HG02973 (cell line): Measurements from ENCODE around the gene CDPF1.

ENCODE experiments used
- ATAC-seq: cut with Tn5 transposase; IDR thresholded peaks from one replicate; pipeline ENCODE4 v1.9.1; 2021; ENCODE audit warnings: moderate library complexity; ENCODE audit not compliant: unreplicated experiment

The CDPF1 gene

DNA sequence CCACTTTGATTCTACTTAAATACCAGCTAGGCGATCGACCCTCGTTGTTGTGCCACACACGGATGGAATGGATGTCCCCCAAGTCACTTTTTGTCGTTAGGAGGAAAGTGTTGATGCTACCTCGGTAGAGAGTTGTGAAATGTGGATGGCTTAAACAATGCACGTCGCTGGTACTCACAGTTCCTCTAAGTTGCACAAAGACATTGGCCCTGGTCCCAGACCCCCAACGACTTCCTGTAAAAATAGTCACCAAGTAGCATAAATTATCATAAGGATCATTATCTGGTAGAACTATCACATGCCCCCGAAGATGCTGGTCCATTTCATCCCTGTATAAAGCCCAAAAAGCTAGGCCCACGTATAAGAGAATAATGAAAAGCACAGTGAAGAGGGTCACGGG, 9.3 kb upstream of the CDPF1 start:
- no peak for ATAC-seq

- no peak for ATAC-seq
Measured at GRCh38 chr22:46256358-46256958, 6.4 kb upstream of the CDPF1 start.

DNA sequence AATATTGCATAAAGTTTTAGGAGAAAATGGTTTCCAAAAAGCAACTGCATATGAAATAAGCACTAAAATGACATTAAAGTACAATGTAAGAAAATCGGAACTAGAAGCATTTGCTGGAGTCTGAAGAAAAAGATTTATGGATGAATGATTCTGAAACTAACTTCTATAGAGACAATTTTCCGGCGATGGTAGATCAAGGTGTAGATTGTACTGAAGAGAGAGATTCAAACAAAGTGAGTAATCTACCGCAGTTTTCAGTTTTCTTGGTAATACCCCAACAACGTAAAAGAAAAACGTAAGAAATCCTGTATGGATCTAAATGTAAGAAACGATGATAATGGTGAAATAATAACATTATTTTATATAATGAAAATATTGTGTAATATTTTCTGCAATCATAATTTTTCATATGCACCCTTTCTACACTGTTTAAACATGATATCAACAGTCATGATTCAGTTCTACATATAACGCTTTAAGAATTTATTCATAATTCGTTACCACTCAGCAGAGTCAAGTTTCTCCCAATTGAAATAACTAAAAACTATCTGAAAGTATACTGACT, 1.8 kb upstream of the CDPF1 start:
- ATAC-seq = no peak

GRCh38 chr22:46251266-46251665, 1.2 kb upstream of the CDPF1 start:
- no peak for ATAC-seq

GRCh38 chr22:46250783-46251125, 661 bp upstream of the CDPF1 start:
- ATAC-seq = peak; percentile 15

DNA sequence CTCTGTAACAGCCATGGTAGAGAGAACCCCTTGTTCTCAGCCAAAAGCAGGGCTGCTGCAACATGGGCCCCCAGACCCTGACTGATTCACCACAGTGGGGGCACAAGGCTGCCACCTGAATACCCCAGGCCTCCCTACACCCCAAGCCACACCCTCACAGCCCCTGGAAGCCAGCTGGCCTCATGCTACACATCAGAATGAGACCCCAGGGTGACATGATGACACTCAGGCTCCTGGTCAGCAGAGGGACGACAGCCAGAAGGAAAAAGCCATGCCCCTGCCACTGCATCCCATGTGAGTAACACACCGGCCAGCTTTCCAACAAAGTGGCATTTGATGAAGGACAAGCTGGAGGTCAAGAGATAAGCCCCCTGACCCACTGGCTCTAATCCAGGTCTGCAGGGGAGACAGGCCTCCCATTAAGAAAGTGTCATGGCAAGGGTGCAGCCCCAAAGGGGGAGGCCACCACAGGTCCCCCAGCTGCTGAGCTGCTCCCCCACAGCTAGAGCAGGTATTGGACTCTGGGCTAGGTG, 2.6 kb downstream of the CDPF1 start:
- no peak for ATAC-seq

- ATAC-seq = no peak
Measured at GRCh38 chr22:46246178-46246577, 3.9 kb downstream of the CDPF1 start.

DNA sequence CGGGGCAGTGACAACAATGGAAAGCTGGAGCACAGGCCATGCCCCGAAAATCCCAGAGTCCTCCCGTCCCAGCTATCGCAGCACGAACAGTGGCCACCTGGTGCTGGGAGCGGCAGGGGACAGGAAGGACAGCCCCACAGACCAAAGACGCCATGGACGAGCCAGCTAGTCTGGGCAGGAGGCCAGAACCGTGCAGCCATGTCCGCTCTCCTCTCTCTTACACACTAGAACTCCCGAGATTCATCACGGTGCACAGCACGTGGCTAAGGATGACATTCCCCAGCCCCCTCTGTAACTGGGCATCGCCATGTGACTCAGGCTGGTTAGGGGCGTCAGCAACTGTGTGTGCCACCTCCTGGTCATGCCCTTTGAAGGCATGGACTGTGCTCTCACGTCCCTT, 4.6 kb downstream of the CDPF1 start:
- no peak for ATAC-seq

DNA sequence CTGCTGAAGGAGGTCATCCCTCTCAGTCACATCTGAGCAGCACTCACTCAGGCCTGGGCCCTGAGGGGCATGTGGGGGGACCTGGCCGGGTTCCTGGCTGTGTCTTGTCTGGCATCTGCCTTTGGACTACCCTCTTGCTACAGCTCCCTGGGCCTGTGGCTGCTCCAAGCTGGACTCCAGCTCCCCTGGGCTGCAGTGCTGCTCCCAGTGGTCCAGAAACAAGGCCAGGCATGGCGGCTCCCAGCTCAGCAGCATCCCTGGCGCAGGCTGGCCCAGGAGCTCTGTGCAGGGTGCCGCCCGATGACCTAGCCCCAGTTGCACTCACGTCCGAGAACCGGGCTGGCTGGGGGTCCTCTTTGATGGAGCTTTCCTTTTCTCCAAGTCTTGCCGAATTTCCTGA, 5.3 kb downstream of the CDPF1 start:
- ATAC-seq = no peak

DNA sequence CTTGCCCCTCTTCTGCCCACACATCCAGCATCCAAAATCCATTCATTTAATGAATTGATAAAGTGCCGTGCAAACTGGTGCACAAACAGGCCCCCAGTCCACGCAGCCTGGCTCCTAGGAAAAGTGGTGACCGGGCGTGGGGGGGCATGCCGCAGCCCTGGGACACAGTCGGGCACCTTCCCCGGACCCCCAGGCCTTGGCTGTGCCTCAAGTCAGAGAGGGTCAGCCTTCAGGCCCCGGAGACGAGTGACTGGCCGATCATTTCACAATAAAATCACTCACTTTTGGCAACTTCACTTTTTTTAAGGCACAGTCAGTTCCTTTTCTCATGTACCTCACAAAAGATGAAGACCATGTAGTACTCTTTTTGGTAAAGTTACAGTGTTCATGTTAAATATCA, 8.0 kb downstream of the CDPF1 start:
- ATAC-seq = no peak

GRCh38 chr22:46241396-46242007, 8.6 kb downstream of the CDPF1 start:
- no peak for ATAC-seq

DNA sequence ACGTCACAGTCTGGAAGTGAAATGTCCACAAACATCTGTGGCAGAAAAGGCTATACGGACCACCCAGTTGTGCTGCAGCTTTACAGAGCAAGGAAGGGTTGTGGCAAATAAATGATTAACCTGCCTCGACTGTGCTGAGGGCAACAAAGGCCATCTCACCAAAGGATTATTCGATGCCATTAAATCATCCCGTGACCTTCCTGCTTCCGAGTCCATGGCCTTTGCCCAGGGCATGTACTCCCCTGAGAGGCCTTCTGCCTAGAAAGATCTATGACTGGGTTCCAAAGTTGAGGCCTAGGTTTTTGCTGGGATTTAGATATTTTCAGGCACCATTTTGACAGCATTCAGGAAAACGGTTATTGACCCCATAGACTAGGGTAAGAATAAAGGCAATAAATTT, 9.2 kb downstream of the CDPF1 start:
- ATAC-seq = no peak

DNA sequence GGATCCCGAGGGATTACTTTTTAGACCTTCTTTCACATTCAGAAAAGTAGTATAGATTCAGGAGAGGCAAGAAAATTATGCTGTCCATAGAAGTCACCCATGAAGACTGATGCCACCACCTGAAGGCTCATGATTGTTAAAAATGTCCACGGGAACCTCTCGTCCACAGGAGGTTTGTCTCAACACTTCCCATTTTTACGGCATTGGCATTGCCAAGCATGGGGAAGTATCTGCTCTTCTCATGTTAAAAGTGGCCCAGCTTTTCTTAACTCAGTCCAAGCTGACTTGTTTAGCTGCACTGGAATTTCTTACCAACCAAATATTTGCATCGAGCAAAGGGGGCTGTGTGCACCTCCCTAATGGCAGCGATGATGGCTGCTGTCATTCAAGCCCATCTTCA, 9.6 kb downstream of the CDPF1 start:
- ATAC-seq = no peak

GRCh38 chr22:46240073-46240472, 10.0 kb downstream of the CDPF1 start:
- ATAC-seq = no peak

- ATAC-seq = no peak
Measured at GRCh38 chr22:46239261-46240048, 10.6 kb downstream of the CDPF1 start.

GRCh38 chr22:46238541-46238940, 11.6 kb downstream of the CDPF1 start:
- no peak for ATAC-seq

GRCh38 chr22:46237453-46238124, 12.5 kb downstream of the CDPF1 start:
- no peak for ATAC-seq

DNA sequence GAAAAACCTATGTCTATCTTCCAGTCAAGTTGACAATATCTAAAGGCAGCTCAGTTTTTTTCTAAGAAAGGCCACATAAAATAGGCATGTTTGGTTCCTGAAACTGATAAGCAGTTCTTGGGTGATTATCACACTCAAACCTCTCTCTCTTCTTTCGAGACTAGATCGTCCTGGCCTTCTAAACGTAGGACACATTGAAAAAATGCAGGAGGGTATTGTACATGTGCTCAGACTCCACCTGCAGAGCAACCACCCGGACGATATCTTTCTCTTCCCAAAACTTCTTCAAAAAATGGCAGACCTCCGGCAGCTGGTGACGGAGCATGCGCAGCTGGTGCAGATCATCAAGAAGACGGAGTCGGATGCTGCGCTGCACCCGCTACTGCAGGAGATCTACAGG, 15.1 kb downstream of the CDPF1 start:
- no peak for ATAC-seq

DNA sequence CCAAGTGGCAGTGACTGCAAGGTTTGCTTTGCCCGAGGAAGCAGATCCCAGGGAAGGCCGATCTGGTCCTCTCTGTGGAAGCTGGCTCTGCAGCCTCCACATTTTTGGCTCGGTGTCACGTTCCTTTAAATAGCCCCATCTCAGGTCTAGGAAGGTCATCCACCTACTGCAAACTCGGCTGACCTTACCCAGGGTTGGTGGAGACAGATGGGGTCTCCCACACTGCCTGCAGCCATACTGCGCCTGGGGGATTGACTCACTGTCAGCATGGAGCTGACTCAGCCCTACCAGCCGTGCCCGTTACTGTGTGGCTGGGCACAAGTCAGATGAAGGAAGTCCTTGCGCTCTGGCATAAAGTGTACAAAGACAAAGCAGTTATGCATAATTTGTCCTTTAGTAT, 16.9 kb downstream of the CDPF1 start:
- no peak for ATAC-seq

- no peak for ATAC-seq
Measured at GRCh38 chr22:46230262-46230901, 19.7 kb downstream of the CDPF1 start.

DNA sequence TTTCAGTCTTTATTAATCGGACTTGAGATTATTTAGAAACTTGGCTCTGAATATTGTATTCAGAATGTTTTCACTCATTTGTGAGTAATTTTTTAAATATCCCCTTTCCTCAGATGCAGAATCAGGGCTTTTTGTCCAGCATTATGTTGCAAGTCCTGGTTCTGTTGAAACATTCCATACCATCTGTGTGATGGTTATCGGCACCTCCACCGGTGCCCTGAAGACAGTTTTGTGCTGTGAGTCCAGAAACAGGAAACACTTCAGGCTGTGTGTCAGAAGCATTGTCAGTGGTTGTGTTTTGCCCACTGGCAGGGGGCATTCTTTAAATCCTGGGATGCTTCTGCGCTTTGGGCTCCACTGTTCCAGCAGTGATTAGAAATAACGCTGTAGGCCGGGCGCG, 20.4 kb downstream of the CDPF1 start:
- ATAC-seq = no peak
